ENCODE data around the gene TNFSF8. TPM values are rescaled to one million over a fixed set of nuclear protein-coding genes. Genes with fewer than 3 reads are reported as not detected.

The TNFSF8 gene
- polyA plus RNA-seq, 1 of the 3 experiments (the other 2 are of a cell fraction), result not detected

- Histone ChIP-seq H3K9ac (no peak overlapping the region), H3K79me2 (ENCODE audit: insufficient read depth) (no peaks in the 10 kb centered on the region), H3F3A (replicated peaks; ENCODE audit: insufficient read depth) (no peaks in the 10 kb centered on the region), H3K4me3 (ENCODE audit: low read depth in 2 of 2, low read length in 1 of 2) (no peak overlapping the region), H3K4me1 (ENCODE audit: control insufficient read depth in 1 of 2, insufficient read depth in 2 of 2, low read depth in 1 of 2, low read length in 1 of 2) (no peaks in the 10 kb centered on the region), H2AFZ (ENCODE audit: low read depth) (no peak overlapping the region), H3K27ac (ENCODE audit: low read depth in 2 of 2, low read length in 1 of 2) (no peak overlapping the region), H3K9me2 (no peaks in the 10 kb centered on the region), H4K20me1 (ENCODE audit: insufficient read depth) (no peaks in the 10 kb centered on the region), H3K27me3 (ENCODE audit: insufficient read depth) (peaks cover 8% of the 10 kb centered on the region; the same call in 1 of the 2 replicates), H3K36me3 (replicated peaks in 1 of 2; ENCODE audit: control insufficient read depth in 1 of 2, insufficient read depth in 2 of 2, low read length in 1 of 2) (no peaks in the 10 kb centered on the region), H3K9me3 (no peaks in the 10 kb centered on the region), H3K4me2 (no peak overlapping the region)
- DNase-seq, result no peak
- TF ChIP-seq TCF12 (IDR thresholded peaks at IDR 0.05), result no peak
- no peak for TF ChIP-seq IRF3 (IDR thresholded peaks at IDR 0.05; ENCODE audit: low read depth, low read length)
- no peak for TF ChIP-seq POLR2AphosphoS5 (IDR thresholded peaks at IDR 0.05; ENCODE audit: low read depth, low read length)
- TF ChIP-seq TAF1 (IDR thresholded peaks at IDR 0.05; ENCODE audit: borderline replicate concordance, low read depth, low read length), result no peak
- no peak for TF ChIP-seq FOXJ3 (CRISPR knock-in tag; IDR thresholded peaks at IDR 0.05)
- CTCF ChIA-PET, result interaction anchor here (1.6 kb wide), 1 partner anchor 31 kb away, joined by 5 read pairs; no protein-coding TSS in a partner anchor
- WGBS (ENCODE audit: low lambda C conversion rate), result 35% methylated on average over 2 of the region's 2 CpGs
- POLR2A ChIA-PET, result no interaction called here
Observed at GRCh38 chr9:114941376-114941775, 11.0 kb upstream of the TNFSF8 start.

DNA sequence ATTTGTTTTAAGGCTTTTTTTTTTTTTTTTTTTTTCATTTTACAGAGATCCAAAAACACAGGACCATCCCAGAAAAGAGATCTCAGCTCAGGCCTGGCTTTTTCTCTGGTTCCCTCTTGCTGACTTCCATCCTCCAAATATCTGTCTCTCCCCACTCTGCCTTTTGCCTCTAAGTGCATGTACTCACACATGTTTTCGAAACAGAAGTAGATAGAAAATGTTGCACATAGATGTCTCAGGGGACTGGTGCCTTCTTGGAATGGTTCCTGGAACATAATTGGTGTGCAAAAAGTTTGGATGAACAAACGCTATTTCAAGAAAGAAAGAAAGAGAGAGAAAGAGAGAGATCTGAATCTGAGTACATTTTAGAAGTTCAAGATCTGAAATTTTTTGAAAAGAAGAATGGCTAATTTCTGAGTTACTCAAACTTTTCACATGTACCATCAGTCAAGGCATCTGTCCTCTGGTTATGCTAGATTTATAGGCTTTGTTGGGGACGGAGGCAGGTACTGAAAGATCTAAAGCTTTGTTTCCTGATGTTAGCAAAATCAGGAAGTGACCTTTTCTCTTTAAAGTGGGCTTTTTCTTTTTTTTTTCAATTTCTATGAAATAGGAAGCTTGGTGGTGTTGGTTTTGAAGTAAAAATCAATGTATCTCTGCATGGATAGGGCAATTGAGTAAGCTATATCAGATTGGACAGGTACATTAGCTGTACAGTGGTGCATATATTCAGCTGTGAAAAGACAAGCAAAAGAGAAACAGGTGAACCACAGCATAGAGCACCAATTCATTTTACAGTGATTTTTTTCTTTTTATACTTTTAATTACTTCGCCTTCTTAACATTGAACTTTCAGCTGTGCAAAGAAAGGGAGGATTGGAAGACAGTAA, 8.5 kb upstream of the TNFSF8 start:
- Histone ChIP-seq H3K36me3 (replicated peaks in 1 of 2; ENCODE audit: control insufficient read depth in 1 of 2, insufficient read depth in 2 of 2, low read length in 1 of 2) (no peaks in the 10 kb centered on the region), H2AFZ (ENCODE audit: low read depth) (no peak overlapping the region), H3F3A (replicated peaks; ENCODE audit: insufficient read depth) (no peaks in the 10 kb centered on the region), H3K4me3 (ENCODE audit: low read depth in 2 of 2, low read length in 1 of 2) (no peak overlapping the region), H3K79me2 (ENCODE audit: insufficient read depth) (no peaks in the 10 kb centered on the region), H4K20me1 (ENCODE audit: insufficient read depth) (no peaks in the 10 kb centered on the region), H3K27ac (ENCODE audit: low read depth in 2 of 2, low read length in 1 of 2) (no peak overlapping the region), H3K9ac (no peak overlapping the region), H3K4me2 (no peak overlapping the region), H3K27me3 (ENCODE audit: insufficient read depth) (peaks cover 6% of the 10 kb centered on the region), H3K9me2 (no peaks in the 10 kb centered on the region), H3K4me1 (ENCODE audit: control insufficient read depth in 1 of 2, insufficient read depth in 2 of 2, low read depth in 1 of 2, low read length in 1 of 2) (no peaks in the 10 kb centered on the region), H3K9me3 (no peaks in the 10 kb centered on the region)
- WGBS (ENCODE audit: low lambda C conversion rate), result 41% methylated on average over 4 of the region's 4 CpGs
- TF ChIP-seq EP300 (IDR thresholded peaks at IDR 0.05; ENCODE audit: borderline replicate concordance in 1 of 2, low read depth in 1 of 2, low read length in 1 of 2) (no peak), NFIC (IDR thresholded peaks at IDR 0.05; ENCODE audit: borderline replicate concordance) (no peak), IRF3 (IDR thresholded peaks at IDR 0.05; ENCODE audit: low read depth, low read length) (no peak), RFX5 (IDR thresholded peaks at IDR 0.05; ENCODE audit: low read length) (no peak), RCOR1 (IDR thresholded peaks at IDR 0.05; ENCODE audit: low read length) (no peak), CTCF (IDR thresholded peaks at IDR 0.05) (no peak), TEAD4 (IDR thresholded peaks at IDR 0.05; ENCODE audit: borderline replicate concordance, insufficient read depth) (no peak), NRF1 (IDR thresholded peaks at IDR 0.05; ENCODE audit: low read depth, low read length) (no peak), USF2 (IDR thresholded peaks at IDR 0.05; ENCODE audit: borderline replicate concordance, low read depth, low read length) (no peak), RXRA (IDR thresholded peaks at IDR 0.05; ENCODE audit: borderline replicate concordance, low read depth) (no peak), FOXJ3 (CRISPR knock-in tag; IDR thresholded peaks at IDR 0.05) (no peak)
- POLR2A ChIA-PET, result interaction anchor here (0.6 kb wide), 1 partner anchor 9 kb away, joined by 4 read pairs; no protein-coding TSS in a partner anchor
- no peak for DNase-seq
- CTCF ChIA-PET, result no interaction called here

All from SK-N-SH (cell line).